Erythroblast (primary cell): ENCODE results near the gene NADSYN1.

Experiments used
- GATA1 ChIP-seq: IDR thresholded peaks from 2 replicates; pipeline ENCODE4 v1.6.1; 2011; ENCODE audit warnings: low read depth, mild to moderate bottlenecking, control low read depth, low read length, moderate library complexity
- POLR2A ChIP-seq: IDR thresholded peaks from 2 replicates; pipeline ENCODE4 v1.6.1; 2011; ENCODE audit warnings: mild to moderate bottlenecking, low read length

DNA sequence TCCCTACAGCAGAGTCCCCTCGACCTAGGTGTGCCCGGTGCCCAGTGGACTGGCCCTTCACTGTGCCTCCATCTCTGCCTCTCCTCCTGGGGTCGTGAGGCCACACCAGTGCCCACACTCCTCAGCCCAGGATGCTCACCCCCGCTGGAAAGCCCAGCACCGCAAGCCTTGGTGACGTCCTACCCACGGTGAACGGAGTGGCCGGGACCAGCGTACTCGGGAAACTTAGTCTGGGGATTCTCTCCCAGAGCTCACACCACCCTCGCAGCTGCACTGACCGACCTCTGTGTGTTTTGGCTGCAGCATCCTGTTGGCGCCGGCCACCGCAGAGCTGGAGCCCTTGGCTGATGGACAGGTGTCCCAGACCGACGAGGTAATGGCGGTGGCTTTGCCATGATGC is 38.5 kb downstream of the NADSYN1 start:
- TF ChIP-seq POLR2A (no peak), GATA1 (no peak)
